HepG2 (cell line): ENCODE measurements around the gene DENND2D. TPM values are rescaled to one million over a fixed set of nuclear protein-coding genes. Genes with fewer than 3 reads are reported as not detected.

Source experiments
- ARID5B ChIP-seq: IDR thresholded peaks from 2 replicates; pipeline ENCODE4 v1.4.0; 2020; ENCODE audit warnings: mild to moderate bottlenecking, missing genetic modification reagents
- FOSL2 ChIP-seq: sonication (generic); formaldehyde crosslinking; IDR thresholded peaks from 2 replicates; pipeline ENCODE4 v1.4.0; 2020; ENCODE audit warnings: missing genetic modification reagents
- HMG20B ChIP-seq: conservative IDR thresholded peaks from 2 replicates; pipeline ENCODE4 v1.6.1; 2016; ENCODE audit warnings: missing genetic modification reagents, missing compliant biosample characterization
- HOXA5 ChIP-seq: sonication (generic); formaldehyde crosslinking; IDR thresholded peaks from 2 replicates; pipeline ENCODE4 v1.4.0; 2020; ENCODE audit warnings: missing genetic modification reagents
- MIER2 ChIP-seq: IDR thresholded peaks from 2 replicates; pipeline ENCODE4 v1.6.1; 2016; ENCODE audit warnings: missing biosample characterization, missing genetic modification reagents
- NCOA5 ChIP-seq: sonication (generic); formaldehyde crosslinking; IDR thresholded peaks from 2 replicates; pipeline ENCODE4 v1.4.0; 2020; ENCODE audit warnings: missing genetic modification reagents
- PHF8 ChIP-seq: sonication (generic); formaldehyde crosslinking; IDR thresholded peaks from 2 replicates; pipeline ENCODE4 v1.5.0; 2020; ENCODE audit warnings: missing genetic modification reagents
- PREB ChIP-seq: sonication (generic); formaldehyde crosslinking; IDR thresholded peaks from 2 replicates; pipeline ENCODE4 v1.4.0; 2020; ENCODE audit warnings: missing genetic modification reagents
- RORA ChIP-seq: sonication (generic); formaldehyde crosslinking; IDR thresholded peaks from 2 replicates; pipeline ENCODE4 v1.5.0; 2020; ENCODE audit warnings: mild to moderate bottlenecking, missing genetic modification reagents, moderate library complexity
- TEAD2 ChIP-seq: sonication (generic); formaldehyde crosslinking; IDR thresholded peaks from 2 replicates; pipeline ENCODE4 v1.9.0; 2021; ENCODE audit warnings: missing genetic modification reagents
- ZBTB3 ChIP-seq: sonication (generic); formaldehyde crosslinking; IDR thresholded peaks from 2 replicates; pipeline ENCODE4 v1.4.0; 2020; ENCODE audit warnings: low read depth, mild to moderate bottlenecking, moderate library complexity, missing genetic modification reagents, borderline replicate concordance
- ZIK1 ChIP-seq: sonication (generic); formaldehyde crosslinking; IDR thresholded peaks from 2 replicates; pipeline ENCODE4 v1.5.0; 2020; ENCODE audit warnings: mild to moderate bottlenecking, low read depth, missing genetic modification reagents, borderline replicate concordance
- ZNF451 ChIP-seq: sonication (generic); formaldehyde crosslinking; IDR thresholded peaks from 2 replicates; pipeline ENCODE4 v1.5.0; 2020; ENCODE audit warnings: mild to moderate bottlenecking, missing genetic modification reagents
- ZNF557 ChIP-seq: sonication (generic); formaldehyde crosslinking; IDR thresholded peaks from 2 replicates; pipeline ENCODE4 v1.4.0; 2020; ENCODE audit warnings: missing genetic modification reagents
- ZNF746 ChIP-seq: sonication (generic); formaldehyde crosslinking; IDR thresholded peaks from 2 replicates; pipeline ENCODE4 v1.8.0; 2022; ENCODE audit warnings: mild to moderate bottlenecking, missing genetic modification reagents
- ZNF766 ChIP-seq: sonication (generic); formaldehyde crosslinking; IDR thresholded peaks from 2 replicates; pipeline ENCODE4 v1.5.0; 2020; ENCODE audit warnings: missing genetic modification reagents, borderline replicate concordance
- polyA plus RNA-seq, 8 experiments: library from polyadenylated mRNA; depleted of rRNA in 3 of 8; stranded (reverse) in 7 of 8; unstranded in 1 of 8; fragments of >200 nt; fragmentation: Illumina TruSeq in 4 of 8; extraction: Trizol in 4 of 8; gene quantifications; 2 replicates each; pipeline versions ENCODE4 v1.2.1 to v1.2.3, GENCODE V29; 2011 to 2016; ENCODE audit warnings: low read depth in 4 of 8, missing spikeins in 1 of 8, mixed read lengths in 1 of 8; ENCODE audit not compliant: insufficient read depth in 1 of 8
- total RNA-seq, 5 experiments: library from RNA; depleted of rRNA; stranded (reverse); fragments of >200 nt; fragmentation: Illumina TruSeq; extraction: Trizol; gene quantifications; 2 replicates each; pipeline ENCODE4 v1.2.3, GENCODE V29; 2016; ENCODE audit warnings: low read depth in 1 of 5
- TF ChIP-seq, protein P1 (sequence below): sonication (generic); formaldehyde crosslinking; IDR thresholded peaks from 2 replicates; pipeline ENCODE4 v1.4.0; 2020; ENCODE audit warnings: missing genetic modification reagents
- TF ChIP-seq, protein P2 (sequence below): sonication (generic); formaldehyde crosslinking; IDR thresholded peaks from 2 replicates; pipeline ENCODE4 v1.9.0; 2021; ENCODE audit warnings: missing genetic modification reagents, mild to moderate bottlenecking, borderline replicate concordance
- TF ChIP-seq, protein P3 (sequence below): sonication (generic); formaldehyde crosslinking; IDR thresholded peaks from 2 replicates; pipeline ENCODE4 v1.8.1; 2023; ENCODE audit warnings: mild to moderate bottlenecking, inconsistent platforms, moderate library complexity, missing genetic modification reagents, borderline replicate concordance

The DENND2D gene
- total and polyA plus RNA-seq, 2 of the 13 experiments (the other 11 are each of a cell fraction or from before 2014, with no cell fraction given): 0.04 TPM; not detected in 1

- TF ChIP-seq ZBTB3 (CRISPR knock-in tag): no peak
- TF ChIP-seq ZNF766 (CRISPR knock-in tag): no peak
- TF ChIP-seq ZNF451 (CRISPR knock-in tag): no peak
- TF ChIP-seq HOXA5: no peak
- no peak for TF ChIP-seq ZNF746 (CRISPR knock-in tag)
- TF ChIP-seq FOSL2 (CRISPR knock-in tag): peak; percentile 43; the same call in 1 of the 2 replicates
- TF ChIP-seq ARID5B (CRISPR knock-in tag): no peak
- no peak for TF ChIP-seq TEAD2 (CRISPR knock-in tag)
- TF ChIP-seq, protein P1, sequence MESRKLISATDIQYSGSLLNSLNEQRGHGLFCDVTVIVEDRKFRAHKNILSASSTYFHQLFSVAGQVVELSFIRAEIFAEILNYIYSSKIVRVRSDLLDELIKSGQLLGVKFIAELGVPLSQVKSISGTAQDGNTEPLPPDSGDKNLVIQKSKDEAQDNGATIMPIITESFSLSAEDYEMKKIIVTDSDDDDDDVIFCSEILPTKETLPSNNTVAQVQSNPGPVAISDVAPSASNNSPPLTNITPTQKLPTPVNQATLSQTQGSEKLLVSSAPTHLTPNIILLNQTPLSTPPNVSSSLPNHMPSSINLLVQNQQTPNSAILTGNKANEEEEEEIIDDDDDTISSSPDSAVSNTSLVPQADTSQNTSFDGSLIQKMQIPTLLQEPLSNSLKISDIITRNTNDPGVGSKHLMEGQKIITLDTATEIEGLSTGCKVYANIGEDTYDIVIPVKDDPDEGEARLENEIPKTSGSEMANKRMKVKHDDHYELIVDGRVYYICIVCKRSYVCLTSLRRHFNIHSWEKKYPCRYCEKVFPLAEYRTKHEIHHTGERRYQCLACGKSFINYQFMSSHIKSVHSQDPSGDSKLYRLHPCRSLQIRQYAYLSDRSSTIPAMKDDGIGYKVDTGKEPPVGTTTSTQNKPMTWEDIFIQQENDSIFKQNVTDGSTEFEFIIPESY (CRISPR knock-in tag): no peak
- TF ChIP-seq PHF8 (CRISPR knock-in tag): no peak
- no peak for TF ChIP-seq NCOA5
- TF ChIP-seq, protein P2, sequence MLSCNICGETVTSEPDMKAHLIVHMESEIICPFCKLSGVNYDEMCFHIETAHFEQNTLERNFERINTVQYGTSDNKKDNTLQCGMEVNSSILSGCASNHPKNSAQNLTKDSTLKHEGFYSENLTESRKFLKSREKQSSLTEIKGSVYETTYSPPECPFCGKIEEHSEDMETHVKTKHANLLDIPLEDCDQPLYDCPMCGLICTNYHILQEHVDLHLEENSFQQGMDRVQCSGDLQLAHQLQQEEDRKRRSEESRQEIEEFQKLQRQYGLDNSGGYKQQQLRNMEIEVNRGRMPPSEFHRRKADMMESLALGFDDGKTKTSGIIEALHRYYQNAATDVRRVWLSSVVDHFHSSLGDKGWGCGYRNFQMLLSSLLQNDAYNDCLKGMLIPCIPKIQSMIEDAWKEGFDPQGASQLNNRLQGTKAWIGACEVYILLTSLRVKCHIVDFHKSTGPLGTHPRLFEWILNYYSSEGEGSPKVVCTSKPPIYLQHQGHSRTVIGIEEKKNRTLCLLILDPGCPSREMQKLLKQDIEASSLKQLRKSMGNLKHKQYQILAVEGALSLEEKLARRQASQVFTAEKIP (CRISPR knock-in tag): no peak
- TF ChIP-seq MIER2 (CRISPR knock-in tag): no peak
- TF ChIP-seq ZNF557 (CRISPR knock-in tag): no peak
- no peak for TF ChIP-seq RORA (CRISPR knock-in tag)
- TF ChIP-seq, protein P3, sequence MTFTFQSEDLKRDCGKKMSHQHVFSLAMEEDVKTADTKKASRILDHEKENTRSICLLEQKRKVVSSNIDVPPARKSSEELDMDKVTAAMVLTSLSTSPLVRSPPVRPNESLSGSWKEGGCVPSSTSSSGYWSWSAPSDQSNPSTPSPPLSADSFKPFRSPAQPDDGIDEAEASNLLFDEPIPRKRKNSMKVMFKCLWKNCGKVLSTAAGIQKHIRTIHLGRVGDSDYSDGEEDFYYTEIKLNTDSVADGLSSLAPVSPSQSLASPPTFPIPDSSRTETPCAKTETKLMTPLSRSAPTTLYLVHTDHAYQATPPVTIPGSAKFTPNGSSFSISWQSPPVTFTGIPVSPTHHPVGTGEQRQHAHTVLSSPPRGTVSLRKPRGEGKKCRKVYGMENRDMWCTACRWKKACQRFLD (CRISPR knock-in tag): no peak
- TF ChIP-seq PREB (CRISPR knock-in tag): no peak
- TF ChIP-seq ZIK1 (CRISPR knock-in tag): no peak
- no peak for TF ChIP-seq HMG20B (CRISPR knock-in tag)
Observed at GRCh38 chr1:111222308-111223125, 22.1 kb upstream of the DENND2D start (continued).
